H9 (cell line): Measurements from ENCODE around the gene SART1. TPM values are rescaled to one million over a fixed set of nuclear protein-coding genes. Genes with fewer than 3 reads are reported as not detected.

ENCODE experiments used
- DNase-seq: peaks from one replicate; pipeline ENCODE4 v3.0.0-alpha.2; 2017
- H2AFZ ChIP-seq: one replicate; pipeline ENCODE4 v1.6.1; 2013; ENCODE audit warnings: mild to moderate bottlenecking, low read length, control low read depth, moderate library complexity
- H2AK5ac ChIP-seq: 2 replicates; pipeline ENCODE4 v1.6.1; 2013; ENCODE audit warnings: low read length, control low read depth, mixed read lengths; ENCODE audit not compliant: insufficient read length
- H2BK120ac ChIP-seq: one replicate; pipeline ENCODE4 v1.6.1; 2013; ENCODE audit warnings: low read depth, mild to moderate bottlenecking, low read length, control low read depth, inconsistent platforms; ENCODE audit not compliant: poor library complexity, severe bottlenecking
- H2BK12ac ChIP-seq: 2 replicates; pipeline ENCODE4 v1.6.1; 2013; ENCODE audit warnings: low read length, control low read depth, mixed read lengths, low read depth; ENCODE audit not compliant: insufficient read length
- H2BK15ac ChIP-seq: 2 replicates; pipeline ENCODE4 v1.6.1; 2013; ENCODE audit warnings: low read depth, low read length, control low read depth
- H2BK20ac ChIP-seq: one replicate; pipeline ENCODE4 v1.6.1; 2013; ENCODE audit warnings: low read depth, mild to moderate bottlenecking, low read length, control low read depth, inconsistent platforms; ENCODE audit not compliant: poor library complexity, severe bottlenecking
- H2BK5ac ChIP-seq: 2 replicates; pipeline ENCODE4 v1.6.1; 2013; ENCODE audit warnings: low read length, control low read depth, mixed read lengths; ENCODE audit not compliant: insufficient read length
- H3K14ac ChIP-seq: 2 replicates; pipeline ENCODE4 v1.6.1; 2013; ENCODE audit warnings: low read length, control low read depth; ENCODE audit not compliant: insufficient read depth
- H3K18ac ChIP-seq: 2 replicates; pipeline ENCODE4 v1.6.1; 2013; ENCODE audit warnings: low read depth, mild to moderate bottlenecking, mixed read lengths, low read length, control low read depth; ENCODE audit not compliant: insufficient read length
- H3K23ac ChIP-seq: 2 replicates; pipeline ENCODE4 v1.6.1; 2013; ENCODE audit warnings: low read length, control low read depth, mixed read lengths, low read depth; ENCODE audit not compliant: insufficient read length
- H3K23me2 ChIP-seq: 2 replicates; pipeline ENCODE4 v1.6.1; 2013; ENCODE audit warnings: low read depth, mild to moderate bottlenecking, mixed read lengths, low read length, control low read depth; ENCODE audit not compliant: insufficient read length, poor library complexity, severe bottlenecking
- H3K27ac ChIP-seq: 2 replicates; pipeline ENCODE4 v1.5.1; 2013; ENCODE audit warnings: low read length, control low read depth, mixed read lengths, low read depth; ENCODE audit not compliant: insufficient read length
- H3K27me3 ChIP-seq: 2 replicates; pipeline ENCODE4 v1.6.1; 2013; ENCODE audit warnings: low read length, control low read depth, inconsistent platforms; ENCODE audit not compliant: insufficient read depth
- H3K4ac ChIP-seq: 2 replicates; pipeline ENCODE4 v1.6.1; 2013; ENCODE audit warnings: low read depth, mild to moderate bottlenecking, control low read depth, inconsistent platforms, low read length, moderate library complexity
- H3K4me1 ChIP-seq: 2 replicates; pipeline ENCODE4 v1.6.1; 2013; ENCODE audit warnings: low read length, control low read depth, inconsistent platforms; ENCODE audit not compliant: insufficient read depth
- H3K4me2 ChIP-seq: 2 replicates; pipeline ENCODE4 v1.6.1; 2013; ENCODE audit warnings: low read length, control low read depth, mixed read lengths; ENCODE audit not compliant: insufficient read length, insufficient read depth
- H3K56ac ChIP-seq: 2 replicates; pipeline ENCODE4 v1.6.1; 2013; ENCODE audit warnings: low read depth, mild to moderate bottlenecking, mixed read lengths, low read length, control low read depth; ENCODE audit not compliant: insufficient read length
- H3K79me1 ChIP-seq: 2 replicates; pipeline ENCODE4 v1.6.1; 2013; ENCODE audit warnings: low read depth, mild to moderate bottlenecking, moderate library complexity, low read length, control low read depth, inconsistent platforms; ENCODE audit not compliant: insufficient read depth, poor library complexity, severe bottlenecking
- H3K79me2 ChIP-seq: 2 replicates; pipeline ENCODE4 v1.6.1; 2013; ENCODE audit warnings: low read length, control low read depth, inconsistent platforms; ENCODE audit not compliant: insufficient read depth
- H3K9ac ChIP-seq: 2 replicates; pipeline ENCODE4 v1.6.1; 2013; ENCODE audit warnings: low read length, control low read depth, mixed read lengths; ENCODE audit not compliant: insufficient read length; ENCODE audit errors: extremely low read depth
- H3K9me3 ChIP-seq: one replicate; pipeline ENCODE4 v1.6.1; 2013; ENCODE audit warnings: low read depth, low read length, inconsistent platforms; ENCODE audit not compliant: control insufficient read depth
- H3T11ph ChIP-seq: one replicate; pipeline ENCODE4 v1.6.1; 2013; ENCODE audit warnings: mild to moderate bottlenecking, low read length, control low read depth, inconsistent platforms
- H4K20me1 ChIP-seq: one replicate; pipeline ENCODE4 v1.6.1; 2013; ENCODE audit not compliant: control insufficient read depth, insufficient read length, insufficient read depth
- H4K5ac ChIP-seq: 2 replicates; pipeline ENCODE4 v1.6.1; 2013; ENCODE audit warnings: low read depth, mild to moderate bottlenecking, mixed read lengths, low read length, control low read depth; ENCODE audit not compliant: insufficient read length
- H4K8ac ChIP-seq: replicated peaks from 2 replicates; pipeline ENCODE4 v1.6.1; 2013; ENCODE audit warnings: low read length, control low read depth, mixed read lengths, low read depth; ENCODE audit not compliant: insufficient read length
- H4K91ac ChIP-seq: 2 replicates; pipeline ENCODE4 v1.6.1; 2013; ENCODE audit warnings: low read depth, mild to moderate bottlenecking, moderate library complexity, mixed read lengths, low read length, control low read depth; ENCODE audit not compliant: insufficient read length
- H3K27ac Mint-ChIP-seq, 3 experiments: 2 replicates in 2 of 3; 3 replicates in 1 of 3; pipeline ENCODE4 v1.8.0; 2020 to 2021; ENCODE audit warnings: mixed read lengths in 3 of 3, mild to moderate bottlenecking in 1 of 3, moderate library complexity in 1 of 3
- H3K27me3 Mint-ChIP-seq: 2 replicates; pipeline ENCODE4 v1.8.0; 2021; ENCODE audit warnings: low read depth, mild to moderate bottlenecking, moderate library complexity, mixed read lengths
- H3K36me3 Mint-ChIP-seq, 3 experiments: 2 replicates in 2 of 3; 3 replicates in 1 of 3; pipeline ENCODE4 v1.8.0; 2020 to 2021; ENCODE audit warnings: low read depth in 3 of 3, mixed read lengths in 3 of 3; ENCODE audit not compliant: insufficient read depth in 1 of 3
- H3K4me1 Mint-ChIP-seq, 2 experiments: 2 replicates each; pipeline ENCODE4 v1.8.0; 2020; ENCODE audit warnings: mixed read lengths in 2 of 2
- H3K4me3 Mint-ChIP-seq, 2 experiments: 2 replicates in 1 of 2; 3 replicates in 1 of 2; pipeline ENCODE4 v1.8.0; 2020 to 2021; ENCODE audit warnings: mild to moderate bottlenecking in 2 of 2, mixed read lengths in 2 of 2, moderate library complexity in 1 of 2
- H3K9me3 Mint-ChIP-seq, 2 experiments: 2 replicates in 1 of 2; 3 replicates in 1 of 2; pipeline ENCODE4 v1.8.0; 2020; ENCODE audit warnings: mild to moderate bottlenecking in 2 of 2, mixed read lengths in 2 of 2, moderate library complexity in 1 of 2
- WGBS: extraction: QIAGEN DNeasy Blood & Tissue Kit; methylation state at CpG from one replicate; pipeline ENCODE4 v1.1.7; 2013; ENCODE audit warnings: missing lambda C conversion rate, low lambda C conversion rate, mixed read lengths; ENCODE audit not compliant: insufficient read length; ENCODE audit errors: extremely low coverage; 5-methylcytosine and 5-hydroxymethylcytosine counted together
- total RNA-seq: library from RNA; stranded (reverse); gene quantifications from 2 replicates; pipeline ENCODE4 v1.2.1, GENCODE V29; 2021
- TF ChIP-seq, protein P1 (sequence below): fragments of 200-600 bp; sonication (generic); conservative IDR thresholded peaks from 3 replicates; pipeline ENCODE4 v1.8.0; 2021; ENCODE audit warnings: antibody characterized with exemption, mild to moderate bottlenecking

SART1 gene
- total RNA-seq, 1 experiment from 2014 or later = 52.0 TPM

GRCh38 chr11:65919573-65920371 lies 41.8 kb upstream of the SART1 start:
- Histone ChIP-seq H3K4me1 (no peaks in the 10 kb centered on the region; the same call in 1 of the 2 replicates), H3K9me3 (no peaks in the 10 kb centered on the region), H3K27me3 (no peaks in the 10 kb centered on the region), H2AK5ac (no peak overlapping the region), H3K14ac (no peak overlapping the region), H2BK20ac (no peak overlapping the region), H3K9ac (no peak overlapping the region), H3K79me2 (no peaks in the 10 kb centered on the region), H2BK5ac (no peak overlapping the region), H3T11ph (no peak overlapping the region), H3K23me2 (peaks cover 11% of the 10 kb centered on the region), H4K20me1 (no peaks in the 10 kb centered on the region), H3K79me1 (no peaks in the 10 kb centered on the region), H4K91ac (no peak overlapping the region), H3K18ac (no peak overlapping the region), H2AFZ (no peak overlapping the region), H2BK120ac (no peak overlapping the region), H3K56ac (no peak overlapping the region), H3K4ac (no peak overlapping the region), H4K5ac (no peak overlapping the region), H2BK15ac (no peak overlapping the region), H3K27ac (no peak overlapping the region), H2BK12ac (no peak overlapping the region), H3K23ac (no peak overlapping the region), H3K4me2 (peak overlapping the region; percentile 57), H4K8ac (no peak overlapping the region)
- WGBS = no CpG with 5 or more reads among the region's 60 CpGs
- peak; percentile 54 for DNase-seq
- Mint-ChIP-seq H3K4me1 (peaks cover 19 to 26% of the 10 kb centered on the region in 2 experiments), H3K36me3 (peaks cover 1 to 25% (median 23%) of the 10 kb centered on the region in 3 experiments; a peak in 6 of 7 replicates), H3K9me3 (no peaks in the 10 kb centered on the region; a peak in 1 of 5 replicates), H3K27me3 (peaks cover 2% of the 10 kb centered on the region), H3K27ac (peak overlapping the region in 1 of 3 experiments; percentile 85; a peak in 1 of 7 replicates), H3K4me3 (peak overlapping the region; percentile 84 to 93)
- TF ChIP-seq, protein P1, sequence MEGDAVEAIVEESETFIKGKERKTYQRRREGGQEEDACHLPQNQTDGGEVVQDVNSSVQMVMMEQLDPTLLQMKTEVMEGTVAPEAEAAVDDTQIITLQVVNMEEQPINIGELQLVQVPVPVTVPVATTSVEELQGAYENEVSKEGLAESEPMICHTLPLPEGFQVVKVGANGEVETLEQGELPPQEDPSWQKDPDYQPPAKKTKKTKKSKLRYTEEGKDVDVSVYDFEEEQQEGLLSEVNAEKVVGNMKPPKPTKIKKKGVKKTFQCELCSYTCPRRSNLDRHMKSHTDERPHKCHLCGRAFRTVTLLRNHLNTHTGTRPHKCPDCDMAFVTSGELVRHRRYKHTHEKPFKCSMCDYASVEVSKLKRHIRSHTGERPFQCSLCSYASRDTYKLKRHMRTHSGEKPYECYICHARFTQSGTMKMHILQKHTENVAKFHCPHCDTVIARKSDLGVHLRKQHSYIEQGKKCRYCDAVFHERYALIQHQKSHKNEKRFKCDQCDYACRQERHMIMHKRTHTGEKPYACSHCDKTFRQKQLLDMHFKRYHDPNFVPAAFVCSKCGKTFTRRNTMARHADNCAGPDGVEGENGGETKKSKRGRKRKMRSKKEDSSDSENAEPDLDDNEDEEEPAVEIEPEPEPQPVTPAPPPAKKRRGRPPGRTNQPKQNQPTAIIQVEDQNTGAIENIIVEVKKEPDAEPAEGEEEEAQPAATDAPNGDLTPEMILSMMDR = no peak
